Measurements from ENCODE around the gene RAB11FIP2.

The RAB11FIP2 gene

DNA sequence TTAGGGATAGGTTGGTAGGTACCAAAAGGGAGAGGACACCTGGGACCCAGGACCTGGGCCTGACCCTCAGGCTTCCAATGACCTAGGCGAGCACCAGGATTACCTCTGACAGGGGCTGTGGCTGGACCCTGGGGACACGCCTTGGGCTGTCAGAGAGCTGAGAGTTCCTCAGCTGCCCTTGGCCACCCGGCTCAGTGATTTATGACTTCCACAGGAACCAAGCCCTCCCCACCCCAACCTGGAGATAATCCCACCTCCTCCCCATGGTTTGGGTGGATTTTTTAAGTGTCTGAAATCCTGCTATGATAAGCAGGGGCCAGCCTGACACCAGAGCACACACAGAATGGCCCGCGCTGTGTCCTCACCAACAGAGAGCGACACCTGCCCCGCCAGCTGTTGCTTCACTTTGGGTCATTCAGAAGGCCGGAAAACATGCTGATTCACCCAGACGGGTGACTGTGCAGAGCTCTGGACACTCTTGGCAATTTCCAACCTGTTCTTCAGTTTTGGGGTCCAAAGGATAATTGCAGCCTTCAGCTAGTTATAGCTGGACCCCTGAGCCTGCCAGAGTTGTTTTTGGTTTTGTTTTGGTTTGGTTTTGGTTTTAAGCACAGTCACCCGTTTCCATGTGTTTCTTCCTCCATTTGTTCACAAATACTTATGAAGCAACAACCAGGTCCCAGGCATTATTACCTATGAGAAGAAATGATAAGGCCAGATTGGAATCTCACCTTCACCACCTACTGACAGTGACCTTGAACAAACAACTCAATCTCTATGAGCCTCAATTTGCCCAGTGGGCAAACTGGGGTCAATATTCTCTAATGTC lies 78.2 kb downstream of the RAB11FIP2 start:
- H3K4me3 ChIP-seq (ENCODE audit: low read length in 2 of 2) = no peak overlapping the region
- H3K4me1 ChIP-seq (ENCODE audit: control insufficient read depth in 2 of 2, insufficient read depth in 2 of 2, low read length in 2 of 2) = no peaks in the 10 kb centered on the region
- H3K27me3 ChIP-seq (ENCODE audit: control insufficient read depth in 2 of 2, insufficient read depth in 2 of 2, low read length in 2 of 2) = no peaks in the 10 kb centered on the region
- no peak overlapping the region for H3K9ac ChIP-seq (ENCODE audit: low read depth in 1 of 2, low read length in 2 of 2)
- H3K9me3 ChIP-seq (ENCODE audit: control insufficient read depth in 2 of 2, low read length in 2 of 2) = no peaks in the 10 kb centered on the region
- no peaks in the 10 kb centered on the region for H3K36me3 ChIP-seq (ENCODE audit: control insufficient read depth in 2 of 2, insufficient read depth in 2 of 2, low read length in 2 of 2)
- no peak overlapping the region for H3K27ac ChIP-seq (ENCODE audit: low read depth in 2 of 2, low read length in 2 of 2)

DNA sequence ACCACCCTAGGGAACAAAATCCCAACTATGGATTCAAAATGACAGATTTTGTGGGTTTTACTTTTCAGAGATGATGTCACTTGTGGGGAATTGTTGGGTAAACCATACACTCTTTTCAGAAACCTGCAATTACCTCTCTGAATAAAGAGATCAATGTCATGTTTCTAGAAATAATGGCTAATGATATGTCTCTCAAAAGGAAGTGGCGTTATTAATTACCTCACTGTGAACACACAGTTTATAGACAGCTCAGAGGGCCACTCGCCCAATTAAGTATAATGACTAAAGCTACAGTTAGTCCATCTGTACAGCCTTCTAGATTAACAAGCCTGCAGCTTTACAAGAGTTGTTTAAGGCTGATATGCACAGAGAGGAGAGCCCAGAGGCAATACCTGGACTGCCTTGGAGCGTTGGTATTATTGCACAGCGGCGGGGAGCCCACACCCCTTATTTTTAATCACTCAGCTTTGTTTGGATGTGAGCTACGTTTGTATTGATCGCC lies 79.5 kb downstream of the RAB11FIP2 start:
- Histone ChIP-seq H3K9me3 (ENCODE audit: control insufficient read depth in 2 of 2, low read length in 2 of 2) (no peaks in the 10 kb centered on the region), H3K27me3 (ENCODE audit: control insufficient read depth in 2 of 2, insufficient read depth in 2 of 2, low read length in 2 of 2) (no peaks in the 10 kb centered on the region), H3K27ac (ENCODE audit: low read depth in 2 of 2, low read length in 2 of 2) (no peak overlapping the region), H3K4me1 (ENCODE audit: control insufficient read depth in 2 of 2, insufficient read depth in 2 of 2, low read length in 2 of 2) (no peaks in the 10 kb centered on the region), H3K4me3 (ENCODE audit: low read length in 2 of 2) (no peak overlapping the region), H3K36me3 (ENCODE audit: control insufficient read depth in 2 of 2, insufficient read depth in 2 of 2, low read length in 2 of 2) (no peaks in the 10 kb centered on the region), H3K9ac (ENCODE audit: low read depth in 1 of 2, low read length in 2 of 2) (no peak overlapping the region)

DNA sequence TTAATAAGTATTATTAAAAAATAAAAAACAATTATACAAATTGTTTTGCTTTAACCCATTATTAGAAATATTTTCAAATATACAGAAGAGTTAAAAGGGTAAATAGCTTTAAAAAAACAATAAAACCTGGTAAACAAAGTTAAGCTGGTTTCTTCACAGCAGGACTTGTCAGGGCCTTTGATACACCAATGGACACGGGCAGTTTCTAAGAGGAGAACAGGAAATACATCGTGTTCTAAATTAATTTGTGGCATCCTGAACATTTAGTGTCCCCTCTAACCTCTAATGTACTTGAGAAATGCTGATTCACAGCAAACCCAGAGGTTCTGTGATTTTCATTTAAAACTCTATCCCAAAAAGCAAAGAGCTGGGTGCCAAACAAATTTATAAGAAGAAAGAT lies 80.8 kb downstream of the RAB11FIP2 start:
- Histone ChIP-seq H3K36me3 (ENCODE audit: control insufficient read depth in 2 of 2, insufficient read depth in 2 of 2, low read length in 2 of 2) (no peaks in the 10 kb centered on the region), H3K27me3 (ENCODE audit: control insufficient read depth in 2 of 2, insufficient read depth in 2 of 2, low read length in 2 of 2) (no peaks in the 10 kb centered on the region), H3K4me3 (ENCODE audit: low read length in 2 of 2) (no peak overlapping the region), H3K9me3 (ENCODE audit: control insufficient read depth in 2 of 2, low read length in 2 of 2) (no peaks in the 10 kb centered on the region), H3K9ac (ENCODE audit: low read depth in 1 of 2, low read length in 2 of 2) (no peak overlapping the region), H3K27ac (ENCODE audit: low read depth in 2 of 2, low read length in 2 of 2) (no peak overlapping the region), H3K4me1 (ENCODE audit: control insufficient read depth in 2 of 2, insufficient read depth in 2 of 2, low read length in 2 of 2) (no peaks in the 10 kb centered on the region)

DNA sequence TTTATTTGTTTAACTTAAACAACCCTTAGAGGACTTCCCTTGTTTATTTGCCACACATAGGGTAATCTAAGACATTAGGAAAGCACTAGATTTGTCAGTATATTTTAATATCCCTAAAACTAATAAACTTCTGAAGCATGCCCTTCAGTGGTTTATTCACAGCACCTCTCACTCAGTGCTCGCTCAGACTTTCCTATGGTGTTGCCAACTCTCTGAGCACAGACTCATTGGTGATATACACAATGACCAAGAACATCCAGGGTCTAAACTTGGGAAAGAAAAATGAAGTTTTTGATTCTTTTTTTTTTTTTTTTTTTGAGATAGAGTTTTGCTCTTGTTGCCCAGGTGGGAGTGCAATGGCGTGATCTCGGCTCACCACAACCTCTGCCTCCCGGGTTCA lies 82.2 kb downstream of the RAB11FIP2 start:
- Histone ChIP-seq H3K4me3 (ENCODE audit: low read length in 2 of 2) (no peak overlapping the region), H3K36me3 (ENCODE audit: control insufficient read depth in 2 of 2, insufficient read depth in 2 of 2, low read length in 2 of 2) (no peaks in the 10 kb centered on the region), H3K27me3 (ENCODE audit: control insufficient read depth in 2 of 2, insufficient read depth in 2 of 2, low read length in 2 of 2) (no peaks in the 10 kb centered on the region), H3K9me3 (ENCODE audit: control insufficient read depth in 2 of 2, low read length in 2 of 2) (no peaks in the 10 kb centered on the region), H3K9ac (ENCODE audit: low read depth in 1 of 2, low read length in 2 of 2) (no peak overlapping the region), H3K4me1 (ENCODE audit: control insufficient read depth in 2 of 2, insufficient read depth in 2 of 2, low read length in 2 of 2) (no peaks in the 10 kb centered on the region), H3K27ac (ENCODE audit: low read depth in 2 of 2, low read length in 2 of 2) (no peak overlapping the region)

DNA sequence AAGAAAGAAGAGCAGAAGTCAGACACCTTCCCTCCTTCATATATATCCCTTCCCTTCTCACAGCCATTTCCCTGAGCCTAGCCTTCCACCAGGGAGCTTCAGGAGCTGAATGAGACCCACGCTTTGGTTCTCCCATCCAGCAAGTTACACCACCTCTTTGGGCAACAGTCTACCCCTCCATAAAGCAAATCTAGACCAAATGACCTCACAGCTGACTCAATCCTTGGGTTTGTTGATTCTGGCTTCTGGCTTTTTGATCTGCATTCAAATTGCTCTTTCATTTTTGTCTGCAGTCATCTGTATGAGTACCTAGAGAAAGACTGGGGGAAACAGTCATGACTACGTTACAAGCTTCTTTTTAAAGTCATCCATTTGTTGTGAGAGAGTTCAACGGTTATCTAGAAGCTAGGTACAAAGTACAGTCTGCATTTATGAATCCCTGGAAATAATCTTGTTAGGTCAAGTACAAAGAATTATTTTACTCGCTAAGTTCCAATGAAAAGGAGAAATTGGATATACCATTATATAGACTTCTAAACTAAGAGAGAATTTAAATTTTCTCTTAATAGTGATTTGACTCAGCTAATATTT lies 86.3 kb downstream of the RAB11FIP2 start:
- Histone ChIP-seq H3K27me3 (ENCODE audit: control insufficient read depth in 2 of 2, insufficient read depth in 2 of 2, low read length in 2 of 2) (no peaks in the 10 kb centered on the region), H3K4me1 (ENCODE audit: control insufficient read depth in 2 of 2, insufficient read depth in 2 of 2, low read length in 2 of 2) (no peaks in the 10 kb centered on the region), H3K9ac (ENCODE audit: low read depth in 1 of 2, low read length in 2 of 2) (no peak overlapping the region)

DNA sequence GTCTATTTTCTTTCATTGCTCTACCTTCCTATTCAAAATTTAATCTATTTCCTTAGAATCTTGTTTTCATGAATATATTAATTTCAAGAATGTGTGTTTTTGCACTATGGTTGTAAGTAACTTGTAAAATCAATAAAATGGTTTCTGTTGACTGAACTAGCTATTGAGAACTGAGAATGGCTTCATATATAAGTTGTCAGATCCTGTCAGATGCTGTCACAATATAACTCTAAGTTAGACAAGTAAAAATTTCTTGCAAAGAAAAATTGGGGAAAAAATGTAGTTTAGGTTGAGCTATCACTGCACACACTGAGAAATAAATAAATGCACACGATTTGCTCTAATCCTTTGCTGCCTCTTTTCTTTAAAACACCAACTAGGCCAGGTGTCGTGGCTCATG lies 89.8 kb downstream of the RAB11FIP2 start:
- Histone ChIP-seq H3K4me1 (ENCODE audit: control insufficient read depth in 2 of 2, insufficient read depth in 2 of 2, low read length in 2 of 2) (no peaks in the 10 kb centered on the region), H3K36me3 (ENCODE audit: control insufficient read depth in 2 of 2, insufficient read depth in 2 of 2, low read length in 2 of 2) (no peaks in the 10 kb centered on the region), H3K9ac (ENCODE audit: low read depth in 1 of 2, low read length in 2 of 2) (no peak overlapping the region), H3K27me3 (ENCODE audit: control insufficient read depth in 2 of 2, insufficient read depth in 2 of 2, low read length in 2 of 2) (no peaks in the 10 kb centered on the region), H3K4me3 (ENCODE audit: low read length in 2 of 2) (no peak overlapping the region), H3K27ac (ENCODE audit: low read depth in 2 of 2, low read length in 2 of 2) (no peak overlapping the region), H3K9me3 (ENCODE audit: control insufficient read depth in 2 of 2, low read length in 2 of 2) (no peaks in the 10 kb centered on the region)

More for the DNA sequence above, 86.3 kb downstream of the RAB11FIP2 start:
- Histone ChIP-seq H3K36me3 (ENCODE audit: control insufficient read depth in 2 of 2, insufficient read depth in 2 of 2, low read length in 2 of 2) (no peaks in the 10 kb centered on the region), H3K27ac (ENCODE audit: low read depth in 2 of 2, low read length in 2 of 2) (no peak overlapping the region), H3K4me3 (ENCODE audit: low read length in 2 of 2) (no peak overlapping the region), H3K9me3 (ENCODE audit: control insufficient read depth in 2 of 2, low read length in 2 of 2) (no peaks in the 10 kb centered on the region)

DNA sequence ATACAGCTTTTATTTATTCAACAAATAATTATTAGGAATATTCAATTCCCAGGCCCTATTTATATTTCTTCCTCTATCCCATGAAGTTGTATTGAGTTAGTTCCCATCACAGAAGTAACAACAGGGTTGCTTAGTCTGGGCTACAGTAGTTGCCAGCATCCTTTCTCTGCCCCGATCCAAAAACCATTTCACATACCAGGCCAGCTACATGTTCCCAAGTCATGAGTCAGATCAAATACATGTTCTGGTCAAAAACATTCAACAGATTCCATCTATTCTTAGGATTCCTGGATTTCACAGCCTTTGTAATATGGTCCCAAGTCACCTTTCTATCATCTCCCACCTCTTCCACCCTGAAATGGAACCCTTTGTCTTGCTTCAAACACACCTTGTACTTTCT lies 91.6 kb downstream of the RAB11FIP2 start:
- Histone ChIP-seq H3K9me3 (ENCODE audit: control insufficient read depth in 2 of 2, low read length in 2 of 2) (no peaks in the 10 kb centered on the region), H3K4me3 (ENCODE audit: low read length in 2 of 2) (no peak overlapping the region), H3K9ac (ENCODE audit: low read depth in 1 of 2, low read length in 2 of 2) (no peak overlapping the region), H3K4me1 (ENCODE audit: control insufficient read depth in 2 of 2, insufficient read depth in 2 of 2, low read length in 2 of 2) (no peaks in the 10 kb centered on the region), H3K27ac (ENCODE audit: low read depth in 2 of 2, low read length in 2 of 2) (no peak overlapping the region), H3K27me3 (ENCODE audit: control insufficient read depth in 2 of 2, insufficient read depth in 2 of 2, low read length in 2 of 2) (no peaks in the 10 kb centered on the region), H3K36me3 (ENCODE audit: control insufficient read depth in 2 of 2, insufficient read depth in 2 of 2, low read length in 2 of 2) (no peaks in the 10 kb centered on the region)
